Erythroblast (primary cell): ENCODE data around the gene FLAD1.

Experiments used
- GATA1 ChIP-seq: IDR thresholded peaks from 2 replicates; pipeline ENCODE4 v1.6.1; 2011; ENCODE audit warnings: low read depth, mild to moderate bottlenecking, control low read depth, low read length, moderate library complexity
- POLR2A ChIP-seq: IDR thresholded peaks from 2 replicates; pipeline ENCODE4 v1.6.1; 2011; ENCODE audit warnings: mild to moderate bottlenecking, low read length

GRCh38 chr1:154966111-154966510 lies 17.0 kb upstream of the FLAD1 start:
- TF ChIP-seq POLR2A = no peak
- TF ChIP-seq GATA1 = no peak
